OCI-LY1 (cell line): ENCODE data around the gene NDUFA3.

Experiments used
- CTCF ChIP-seq: fragments of 200-600 bp; sonication (generic), shearing (Covaris generic); IDR thresholded peaks from 2 replicates; pipeline ENCODE4 v1.5.1; 2017; ENCODE audit warnings: mild to moderate bottlenecking, antibody characterized with exemption, low read length, moderate library complexity, mixed read lengths
- EZH2 ChIP-seq: fragments of 200-600 bp; sonication (generic), shearing (Covaris generic); IDR thresholded peaks from 2 replicates; pipeline ENCODE4 v1.8.0; 2017; ENCODE audit warnings: borderline replicate concordance, mixed run types, mild to moderate bottlenecking, antibody characterized with exemption, low read length, moderate library complexity, mixed read lengths

- no peak for TF ChIP-seq EZH2
- TF ChIP-seq CTCF: no peak
Measured at GRCh38 chr19:54099190-54099902, 3.3 kb upstream of the NDUFA3 start.
